Measurements from ENCODE around the gene ZBTB40. TPM values are rescaled to one million over a fixed set of nuclear protein-coding genes. Genes with fewer than 3 reads are reported as not detected.

Gene ZBTB40
- total and polyA plus RNA-seq, 9 of the 15 experiments (the other 6 are each of a cell fraction or from before 2014, with no cell fraction given) = 2.6 to 26.0 (median 18.8) TPM

DNA sequence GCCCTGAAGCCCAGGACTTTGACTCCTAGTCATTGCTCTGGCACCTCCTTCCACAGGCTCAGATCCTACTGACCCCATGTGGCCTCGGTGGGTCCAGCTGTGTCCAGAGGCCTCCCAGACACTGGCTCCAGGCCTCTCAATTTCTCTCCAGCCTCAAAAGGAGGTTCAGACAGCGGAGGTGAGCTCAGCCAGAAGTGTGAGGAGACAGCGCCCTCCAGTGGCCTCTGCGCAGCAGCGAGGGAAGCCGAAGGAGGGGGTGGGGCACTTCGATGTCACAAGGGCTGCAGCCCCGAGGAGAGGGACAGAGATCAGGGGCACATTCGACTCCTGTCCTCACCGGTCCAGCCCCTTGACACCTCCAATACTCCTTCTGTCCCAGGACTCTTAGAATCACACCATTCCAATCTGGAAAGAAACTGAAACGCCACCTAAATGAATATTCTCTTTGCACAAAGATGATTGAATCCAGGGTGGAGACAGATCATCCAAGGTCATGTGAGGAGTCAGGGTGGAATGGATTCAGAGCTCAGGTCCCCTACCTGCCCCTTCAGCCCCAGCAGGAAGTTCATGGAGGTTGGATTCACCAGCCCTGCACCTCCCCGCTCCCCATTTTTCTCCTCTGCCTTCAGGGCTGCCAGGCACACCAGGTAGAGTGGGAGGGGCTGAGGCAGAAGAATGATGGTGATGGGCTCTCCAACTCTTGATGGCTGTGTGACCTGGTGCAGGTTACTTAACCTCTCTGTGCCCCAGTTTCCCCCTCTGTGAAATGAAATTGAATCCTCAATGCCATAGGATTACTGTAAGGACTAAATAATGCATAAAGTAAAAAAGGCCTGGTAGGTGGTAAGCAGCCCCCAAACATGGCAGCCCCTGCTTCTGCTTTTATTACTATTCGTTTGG lies 34.8 kb upstream of the ZBTB40 start (continued):
- TF ChIP-seq, protein P1, sequence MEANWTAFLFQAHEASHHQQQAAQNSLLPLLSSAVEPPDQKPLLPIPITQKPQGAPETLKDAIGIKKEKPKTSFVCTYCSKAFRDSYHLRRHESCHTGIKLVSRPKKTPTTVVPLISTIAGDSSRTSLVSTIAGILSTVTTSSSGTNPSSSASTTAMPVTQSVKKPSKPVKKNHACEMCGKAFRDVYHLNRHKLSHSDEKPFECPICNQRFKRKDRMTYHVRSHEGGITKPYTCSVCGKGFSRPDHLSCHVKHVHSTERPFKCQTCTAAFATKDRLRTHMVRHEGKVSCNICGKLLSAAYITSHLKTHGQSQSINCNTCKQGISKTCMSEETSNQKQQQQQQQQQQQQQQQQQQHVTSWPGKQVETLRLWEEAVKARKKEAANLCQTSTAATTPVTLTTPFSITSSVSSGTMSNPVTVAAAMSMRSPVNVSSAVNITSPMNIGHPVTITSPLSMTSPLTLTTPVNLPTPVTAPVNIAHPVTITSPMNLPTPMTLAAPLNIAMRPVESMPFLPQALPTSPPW (CRISPR knock-in tag; IDR thresholded peaks at IDR 0.05) = peak; percentile 68; the same call in 1 of the 2 replicates
- TF ChIP-seq ZC3H8 (IDR thresholded peaks at IDR 0.05) (no peak), SLC30A9 (CRISPR knock-in tag; IDR thresholded peaks at IDR 0.05) (no peak), SMAD4 (CRISPR knock-in tag; conservative IDR thresholded peaks at IDR 0.05) (0 out of 2 replicates have a peak, but pooled peaks have one; percentile 30), ATF1 (CRISPR knock-in tag; IDR thresholded peaks at IDR 0.05) (no peak), ATF1 (tag; IDR thresholded peaks at IDR 0.05) (peak; percentile 38; the same call in 1 of the 2 replicates), KLF16 (IDR thresholded peaks at IDR 0.05) (peak; percentile 54; the same call in 1 of the 2 replicates), ZNF75A (CRISPR knock-in tag; IDR thresholded peaks at IDR 0.05) (no peak), KLF1 (tag; IDR thresholded peaks at IDR 0.05) (0 out of 2 replicates have a peak, but pooled peaks have one; percentile 19), NFIC (IDR thresholded peaks at IDR 0.05) (no peak), BCL6 (CRISPR knock-in tag; IDR thresholded peaks at IDR 0.05) (no peak), RAD21 (CRISPR knock-in tag; conservative IDR thresholded peaks at IDR 0.05 in 1 of 2, IDR thresholded peaks at IDR 0.05 in 1 of 2) (peak; percentile 97 to 99), ZNF699 (CRISPR knock-in tag; IDR thresholded peaks at IDR 0.05; ENCODE audit: insufficient replicate concordance) (no peak), POLR2AphosphoS5 (IDR thresholded peaks at IDR 0.05; ENCODE audit: control insufficient read depth, insufficient read depth, low read depth, low read length) (no peak), RBM17 (IDR thresholded peaks at IDR 0.05; ENCODE audit: borderline replicate concordance, low read depth, low read length) (no peak), YBX1 (IDR thresholded peaks at IDR 0.05) (no peak), CREBBP (IDR thresholded peaks at IDR 0.05; ENCODE audit: low read depth, low read length) (no peak), HLTF (IDR thresholded peaks at IDR 0.05) (no peak), JUNB (CRISPR knock-in tag; conservative IDR thresholded peaks at IDR 0.05) (no peak), ZNF232 (CRISPR knock-in tag; IDR thresholded peaks at IDR 0.05) (no peak)
- TF ChIP-seq, protein P2, sequence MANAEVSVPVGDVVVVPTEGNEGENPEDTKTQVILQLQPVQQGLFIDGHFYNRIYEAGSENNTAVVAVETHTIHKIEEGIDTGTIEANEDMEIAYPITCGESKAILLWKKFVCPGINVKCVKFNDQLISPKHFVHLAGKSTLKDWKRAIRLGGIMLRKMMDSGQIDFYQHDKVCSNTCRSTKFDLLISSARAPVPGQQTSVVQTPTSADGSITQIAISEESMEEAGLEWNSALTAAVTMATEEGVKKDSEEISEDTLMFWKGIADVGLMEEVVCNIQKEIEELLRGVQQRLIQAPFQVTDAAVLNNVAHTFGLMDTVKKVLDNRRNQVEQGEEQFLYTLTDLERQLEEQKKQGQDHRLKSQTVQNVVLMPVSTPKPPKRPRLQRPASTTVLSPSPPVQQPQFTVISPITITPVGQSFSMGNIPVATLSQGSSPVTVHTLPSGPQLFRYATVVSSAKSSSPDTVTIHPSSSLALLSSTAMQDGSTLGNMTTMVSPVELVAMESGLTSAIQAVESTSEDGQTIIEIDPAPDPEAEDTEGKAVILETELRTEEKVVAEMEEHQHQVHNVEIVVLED (CRISPR knock-in tag; IDR thresholded peaks at IDR 0.05) = no peak
- TF ChIP-seq, protein P3, sequence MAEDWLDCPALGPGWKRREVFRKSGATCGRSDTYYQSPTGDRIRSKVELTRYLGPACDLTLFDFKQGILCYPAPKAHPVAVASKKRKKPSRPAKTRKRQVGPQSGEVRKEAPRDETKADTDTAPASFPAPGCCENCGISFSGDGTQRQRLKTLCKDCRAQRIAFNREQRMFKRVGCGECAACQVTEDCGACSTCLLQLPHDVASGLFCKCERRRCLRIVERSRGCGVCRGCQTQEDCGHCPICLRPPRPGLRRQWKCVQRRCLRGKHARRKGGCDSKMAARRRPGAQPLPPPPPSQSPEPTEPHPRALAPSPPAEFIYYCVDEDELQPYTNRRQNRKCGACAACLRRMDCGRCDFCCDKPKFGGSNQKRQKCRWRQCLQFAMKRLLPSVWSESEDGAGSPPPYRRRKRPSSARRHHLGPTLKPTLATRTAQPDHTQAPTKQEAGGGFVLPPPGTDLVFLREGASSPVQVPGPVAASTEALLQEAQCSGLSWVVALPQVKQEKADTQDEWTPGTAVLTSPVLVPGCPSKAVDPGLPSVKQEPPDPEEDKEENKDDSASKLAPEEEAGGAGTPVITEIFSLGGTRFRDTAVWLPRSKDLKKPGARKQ (CRISPR knock-in tag; IDR thresholded peaks at IDR 0.05) = no peak
- TF ChIP-seq, protein P4, sequence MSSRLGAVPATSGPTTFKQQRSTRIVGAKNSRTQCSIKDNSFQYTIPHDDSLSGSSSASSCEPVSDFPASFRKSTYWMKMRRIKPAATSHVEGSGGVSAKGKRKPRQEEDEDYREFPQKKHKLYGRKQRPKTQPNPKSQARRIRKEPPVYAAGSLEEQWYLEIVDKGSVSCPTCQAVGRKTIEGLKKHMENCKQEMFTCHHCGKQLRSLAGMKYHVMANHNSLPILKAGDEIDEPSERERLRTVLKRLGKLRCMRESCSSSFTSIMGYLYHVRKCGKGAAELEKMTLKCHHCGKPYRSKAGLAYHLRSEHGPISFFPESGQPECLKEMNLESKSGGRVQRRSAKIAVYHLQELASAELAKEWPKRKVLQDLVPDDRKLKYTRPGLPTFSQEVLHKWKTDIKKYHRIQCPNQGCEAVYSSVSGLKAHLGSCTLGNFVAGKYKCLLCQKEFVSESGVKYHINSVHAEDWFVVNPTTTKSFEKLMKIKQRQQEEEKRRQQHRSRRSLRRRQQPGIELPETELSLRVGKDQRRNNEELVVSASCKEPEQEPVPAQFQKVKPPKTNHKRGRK (tag; IDR thresholded peaks at IDR 0.05) = no peak

Measured in K562 (cell line).